GM23338 (cell line): Measurements from ENCODE around the gene SERGEF. TPM values are rescaled to one million over a fixed set of nuclear protein-coding genes. Genes with fewer than 3 reads are reported as not detected.

ENCODE experiments used
- polyA plus RNA-seq: library from polyadenylated mRNA; unstranded; fragments of >200 nt; fragmentation: Nextera tagmentation; extraction: Ambion mirVana; gene quantifications from 2 replicates; pipeline ENCODE4 v1.2.1, GENCODE V29; 2016
- total RNA-seq: library from RNA; depleted of rRNA; stranded (reverse); fragments of >200 nt; shearing (Covaris generic); gene quantifications from 2 replicates; pipeline ENCODE4 v1.2.3, GENCODE V29; 2014; rRNA removed

The SERGEF gene
- total and polyA plus RNA-seq, 2 experiments from 2014 or later: 24.2 to 27.9 TPM

Other genes with a start within 250 kb of the SERGEF start
- 0.07 and 0.43 TPM in 2 replicates for gene TPH1, start 33.2 kb upstream of the SERGEF start, total RNA-seq
- gene TPH1, start 33.2 kb upstream of the SERGEF start, polyA plus RNA-seq: 0.03 and 0.13 TPM in 2 replicates
- 45.9 and 55.1 TPM in 2 replicates for gene SAAL1, start 93.0 kb upstream of the SERGEF start, total RNA-seq
- 54.6 and 61.0 TPM in 2 replicates for gene SAAL1, start 93.0 kb upstream of the SERGEF start, polyA plus RNA-seq
- not detected in 2 replicates for gene MRGPRX3, start 119.5 kb upstream of the SERGEF start, total RNA-seq
- not detected in 2 replicates for gene MRGPRX3, start 119.5 kb upstream of the SERGEF start, polyA plus RNA-seq
- not detected in 2 replicates for gene MRGPRX4, start 159.8 kb upstream of the SERGEF start, total RNA-seq
- not detected in 2 replicates for gene MRGPRX4, start 159.8 kb upstream of the SERGEF start, polyA plus RNA-seq
- not detected in 2 replicates for gene SAA4, start 223.8 kb upstream of the SERGEF start, total RNA-seq
- not detected in 2 replicates for gene SAA4, start 223.8 kb upstream of the SERGEF start, polyA plus RNA-seq
- gene SAA2, start 235.6 kb upstream of the SERGEF start, total RNA-seq: not detected in 2 replicates
- gene SAA2, start 235.6 kb upstream of the SERGEF start, polyA plus RNA-seq: not detected in 2 replicates